GM12891 (cell line): Measurements from ENCODE around the gene ARID2.

Experiments used
- POLR2A ChIP-seq: IDR thresholded peaks from 2 replicates; pipeline ENCODE4 v1.6.1; 2011; ENCODE audit warnings: low read depth, low read length, control low read depth
- POLR2AphosphoS5 ChIP-seq: IDR thresholded peaks from 2 replicates; pipeline ENCODE4 v1.6.1; 2011; ENCODE audit warnings: low read depth, low read length, control low read depth
- TAF1 ChIP-seq: IDR thresholded peaks from 2 replicates; pipeline ENCODE4 v1.6.1; 2011; ENCODE audit warnings: low read depth, low read length, control low read depth

GRCh38 chr12:45816652-45817051 is 87.1 kb downstream of the ARID2 start:
- TF ChIP-seq POLR2A (no peak), POLR2AphosphoS5 (no peak), TAF1 (no peak)
